G401.6 (cell line): ENCODE measurements around the gene C4A.
"Not testable (repeated sequence)": the region's sequence is repeated elsewhere in the genome, so short reads cannot be mapped to it uniquely, and the experiment has no call there.

Source experiments
- FAIRE-seq: peaks from 2 replicates; lab custom pipeline; 2012; peaks lifted over from hg19 to GRCh38; lab: Jason Lieb, UNC

Gene C4A

DNA sequence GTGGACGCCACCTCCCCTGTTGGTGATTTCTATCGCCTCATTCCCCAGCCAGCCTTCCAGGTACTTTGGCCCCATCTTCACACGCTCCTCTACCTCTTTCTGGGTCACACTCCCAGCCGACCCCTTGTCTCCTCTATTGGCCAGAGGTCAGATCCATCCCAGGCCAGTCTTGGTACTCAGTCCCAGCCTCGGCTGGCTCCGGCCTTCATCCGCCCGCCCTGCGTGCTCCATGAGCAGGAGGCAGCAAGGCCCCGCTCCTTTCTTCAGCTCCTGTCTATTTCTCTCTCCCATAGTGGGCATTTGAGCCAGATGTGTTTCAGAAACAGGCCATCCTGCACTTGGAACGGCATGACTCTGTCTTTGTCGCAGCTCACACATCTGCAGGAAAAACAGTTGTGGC lies 20.2 kb upstream of the C4A start:
- no peak for FAIRE-seq

GRCh38 chr6:31963921-31964320 lies 17.9 kb upstream of the C4A start:
- no peak for FAIRE-seq

GRCh38 chr6:31965700-31966099 lies 16.2 kb upstream of the C4A start:
- no peak for FAIRE-seq

DNA sequence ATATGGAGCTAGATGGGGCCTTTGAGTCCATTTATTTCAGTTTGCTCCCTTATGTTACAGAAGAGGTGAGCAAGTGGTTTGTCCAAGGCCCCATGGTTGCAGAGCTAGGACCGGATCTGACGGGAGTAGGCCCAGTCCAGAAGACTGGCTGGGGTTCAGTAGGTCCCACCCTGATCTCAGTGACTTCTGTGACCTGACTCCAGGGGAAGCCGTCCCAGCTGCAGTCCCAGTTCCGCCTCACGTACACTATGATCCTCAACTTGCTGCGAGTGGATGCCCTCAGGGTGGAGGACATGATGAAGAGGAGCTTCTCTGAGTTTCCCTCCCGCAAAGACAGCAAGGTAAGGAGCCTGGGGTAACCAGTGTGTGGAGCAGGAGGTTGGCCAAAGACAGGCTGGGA lies 15.4 kb upstream of the C4A start:
- no peak for FAIRE-seq

DNA sequence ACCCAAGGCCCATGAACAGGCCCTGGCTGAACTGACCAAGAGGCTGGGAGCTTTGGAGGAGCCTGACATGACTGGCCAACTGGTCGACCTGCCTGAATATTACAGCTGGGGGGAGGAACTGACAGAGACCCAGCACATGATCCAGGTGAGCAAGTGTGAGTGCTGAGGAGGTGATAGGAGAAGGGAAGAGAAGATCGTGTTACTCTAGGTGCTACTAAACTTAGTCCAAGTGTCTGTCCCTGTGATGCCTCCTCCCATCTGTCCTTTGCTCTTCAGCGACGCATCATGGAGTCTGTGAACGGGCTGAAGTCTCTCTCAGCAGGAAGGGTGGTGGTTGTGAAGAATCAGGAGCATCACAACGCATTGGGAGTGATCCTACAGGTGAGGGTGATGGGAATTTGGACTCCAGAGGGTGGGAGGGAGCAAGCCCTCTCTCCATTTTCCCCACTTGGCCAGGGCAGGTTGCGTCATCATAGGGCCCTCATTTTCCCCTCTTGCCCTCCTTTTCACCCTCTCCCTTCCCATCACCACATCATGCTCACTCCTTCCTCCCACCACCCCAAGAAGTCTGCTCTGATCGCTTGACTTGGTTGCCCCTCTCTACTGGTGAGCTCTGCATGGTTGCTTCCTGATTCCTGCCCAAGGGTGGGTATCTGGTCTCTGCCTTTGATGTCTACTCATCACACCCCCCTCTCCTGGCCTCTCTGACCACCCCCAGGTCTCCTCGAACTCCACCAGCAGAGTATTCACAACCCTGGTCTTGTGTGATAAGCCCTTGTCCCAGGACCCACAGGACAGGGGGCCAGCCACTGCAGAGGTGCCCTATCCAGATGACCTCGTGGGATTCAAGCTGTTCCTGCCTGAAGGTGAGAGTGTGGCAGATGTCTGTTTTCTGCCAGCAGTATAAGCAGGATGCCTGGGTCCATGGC lies 14.6 kb upstream of the C4A start:
- FAIRE-seq, result no peak

DNA sequence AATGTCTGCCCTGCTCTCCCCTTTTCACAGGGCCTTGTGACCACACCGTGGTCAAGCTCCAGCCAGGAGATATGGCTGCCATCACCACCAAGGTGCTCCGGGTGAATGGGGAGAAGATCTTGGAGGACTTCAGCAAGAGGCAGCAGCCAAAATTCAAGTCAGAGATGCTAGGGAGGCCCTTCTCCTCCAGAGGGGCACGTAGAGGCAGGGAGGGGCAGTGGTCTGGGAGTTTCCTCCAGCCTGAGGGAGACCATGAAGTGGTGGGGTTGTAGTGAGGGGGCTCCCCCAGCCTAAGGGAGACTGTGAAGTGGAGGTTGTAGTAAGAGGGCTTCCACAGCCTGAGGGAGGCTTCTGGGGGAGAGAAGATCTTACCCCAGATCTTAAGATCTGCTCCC lies 13.9 kb upstream of the C4A start:
- no peak for FAIRE-seq

GRCh38 chr6:31968326-31968725 lies 13.5 kb upstream of the C4A start:
- no peak for FAIRE-seq

DNA sequence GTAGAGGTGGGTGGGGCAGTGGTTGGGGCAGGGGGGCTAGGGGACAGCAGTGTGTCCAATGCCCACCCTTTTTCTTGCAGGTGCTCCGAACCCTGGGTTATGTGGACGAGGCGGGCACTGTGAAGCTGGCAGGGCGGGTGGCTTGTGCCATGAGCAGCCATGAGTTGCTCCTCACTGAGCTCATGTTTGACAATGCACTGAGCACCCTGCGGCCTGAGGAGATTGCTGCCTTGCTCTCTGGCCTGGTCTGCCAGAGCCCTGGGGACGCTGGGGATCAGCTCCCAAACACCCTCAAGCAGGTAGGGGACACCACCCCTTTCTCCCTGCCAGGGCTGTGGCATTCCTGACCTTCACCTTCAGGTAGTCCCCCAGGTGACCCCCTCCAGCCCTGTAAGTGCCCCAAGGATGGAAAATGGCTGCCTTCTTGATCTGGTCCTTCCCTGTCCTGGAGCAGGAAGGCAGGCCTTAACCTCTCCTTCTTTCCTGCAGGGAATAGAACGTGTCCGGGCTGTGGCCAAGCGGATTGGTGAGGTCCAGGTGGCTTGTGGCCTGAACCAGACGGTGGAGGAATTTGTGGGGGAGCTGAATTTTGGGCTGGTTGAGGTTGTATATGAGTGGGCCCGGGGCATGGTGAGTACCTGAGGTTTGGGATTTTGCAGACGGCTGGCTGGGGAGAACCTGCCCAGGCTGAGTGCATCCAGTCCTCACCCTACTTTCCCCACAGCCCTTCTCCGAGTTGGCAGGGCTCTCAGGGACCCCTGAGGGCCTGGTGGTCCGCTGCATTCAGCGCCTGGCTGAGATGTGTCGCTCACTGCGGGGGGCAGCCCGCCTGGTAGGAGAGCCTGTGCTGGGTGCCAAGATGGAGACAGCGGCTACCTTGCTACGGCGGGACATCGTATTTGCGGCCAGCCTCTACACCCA lies 12.8 kb upstream of the C4A start:
- FAIRE-seq, result no peak

GRCh38 chr6:31969712-31970603 lies 11.9 kb upstream of the C4A start:
- no peak for FAIRE-seq

DNA sequence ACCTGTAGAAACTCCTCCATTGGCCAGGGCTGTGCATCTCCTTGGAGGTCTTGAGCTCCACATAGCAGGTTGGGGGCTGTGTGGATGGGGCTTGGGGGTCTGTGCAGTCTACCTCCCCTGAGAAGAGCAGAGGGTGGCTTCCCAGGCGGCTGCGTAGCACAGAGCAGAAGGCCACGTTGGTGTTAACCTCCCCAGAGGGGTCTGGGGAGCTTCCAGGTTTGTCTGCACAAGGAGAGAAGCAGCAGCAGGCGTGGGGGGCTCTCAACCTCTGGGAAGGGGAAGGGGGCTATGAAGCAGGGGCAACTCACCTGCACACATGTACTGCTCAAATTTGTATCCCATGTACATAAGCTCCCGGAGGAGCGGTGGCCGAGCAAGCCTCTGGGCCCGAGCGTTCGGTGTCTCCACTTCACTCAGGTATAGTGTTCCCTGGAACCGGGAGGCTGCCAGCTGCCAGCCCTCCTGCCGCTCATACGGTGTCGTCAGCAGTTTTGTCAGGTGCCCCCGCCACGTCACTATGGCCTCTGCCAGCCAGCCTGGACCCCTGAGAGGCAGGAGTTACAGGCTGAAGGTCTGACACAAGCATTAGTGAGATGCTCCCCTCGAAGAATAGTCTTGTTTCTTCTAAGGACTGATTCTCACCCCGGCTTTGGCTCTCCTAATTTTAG lies 11.1 kb upstream of the C4A start:
- FAIRE-seq, result no peak

DNA sequence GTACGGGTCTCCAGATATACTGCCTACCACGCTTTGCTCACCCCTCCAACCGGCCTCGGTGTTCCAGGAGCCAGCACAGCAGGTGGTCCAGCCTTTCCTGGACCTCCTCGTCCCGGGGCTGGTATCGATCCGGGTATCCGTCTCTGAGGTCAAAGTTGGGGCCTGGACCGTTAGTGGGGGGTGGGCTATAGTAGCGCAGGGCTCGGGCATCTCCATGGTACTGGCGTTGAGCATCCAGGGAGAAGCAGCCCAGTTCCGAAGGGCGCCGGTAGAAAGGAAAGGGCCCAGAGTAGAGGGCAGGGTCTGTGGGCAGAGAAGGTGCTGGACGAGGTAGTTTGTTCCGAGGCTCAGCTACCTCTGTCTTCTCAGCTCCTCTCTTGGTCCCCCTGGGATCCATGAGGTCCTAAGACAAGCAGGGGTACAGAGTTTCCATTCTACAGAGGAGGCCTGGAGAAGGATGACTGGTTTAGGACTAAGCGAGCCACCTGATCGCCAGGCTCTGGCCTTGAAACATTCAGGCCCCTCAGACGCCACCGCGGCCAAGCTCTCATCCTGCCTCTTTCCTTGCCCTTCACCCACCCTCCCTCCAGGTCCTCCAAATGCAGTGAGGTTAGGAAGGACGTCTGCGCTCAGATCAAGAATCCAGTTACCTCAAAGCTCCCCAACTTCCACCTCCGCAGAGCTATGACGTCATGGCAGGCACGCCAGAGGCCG lies 10.4 kb upstream of the C4A start:
- FAIRE-seq, result no peak

GRCh38 chr6:31971993-31972708 lies 9.7 kb upstream of the C4A start, which contains the start of gene DXO:
Gene DXO (minus strand): TSS chr6:31972138. CDS start chr6:31971675, 463 bp downstream.
- FAIRE-seq, result peak; percentile 76

GRCh38 chr6:31972709-31973350 lies 9.0 kb upstream of the C4A start:
- no peak for FAIRE-seq

GRCh38 chr6:31976065-31976464 lies 5.8 kb upstream of the C4A start:
- not testable (repeated sequence) for FAIRE-seq

DNA sequence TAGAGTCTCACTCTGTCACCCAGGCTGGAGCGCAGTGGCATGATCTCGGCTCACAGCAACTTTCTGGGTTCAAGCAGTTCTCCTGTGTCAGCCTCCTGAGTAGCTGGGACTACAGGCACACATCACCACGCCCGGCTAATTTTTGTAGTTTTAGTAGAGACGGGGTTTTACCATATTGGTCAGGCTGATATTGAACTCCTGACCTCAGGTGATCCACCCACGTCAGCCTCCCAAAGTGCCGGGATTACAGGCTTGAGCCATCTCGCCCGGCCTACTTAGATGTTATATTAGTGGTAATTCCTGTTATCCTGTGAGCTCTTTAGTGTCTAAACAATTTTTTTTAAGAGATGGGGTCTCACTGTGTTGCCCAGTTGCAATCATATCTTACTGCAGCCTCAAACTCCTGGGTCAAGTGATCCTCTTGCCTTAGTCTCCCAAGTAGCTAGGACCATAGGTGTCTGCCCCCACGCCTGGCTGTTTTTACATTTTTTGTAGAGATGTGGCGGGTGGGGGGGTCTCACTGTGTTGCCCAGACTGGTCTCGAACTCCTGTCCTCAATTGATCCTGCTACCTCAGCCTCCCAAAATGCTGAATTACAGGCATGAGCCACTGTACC lies 3.9 kb upstream of the C4A start:
- FAIRE-seq, result no peak

DNA sequence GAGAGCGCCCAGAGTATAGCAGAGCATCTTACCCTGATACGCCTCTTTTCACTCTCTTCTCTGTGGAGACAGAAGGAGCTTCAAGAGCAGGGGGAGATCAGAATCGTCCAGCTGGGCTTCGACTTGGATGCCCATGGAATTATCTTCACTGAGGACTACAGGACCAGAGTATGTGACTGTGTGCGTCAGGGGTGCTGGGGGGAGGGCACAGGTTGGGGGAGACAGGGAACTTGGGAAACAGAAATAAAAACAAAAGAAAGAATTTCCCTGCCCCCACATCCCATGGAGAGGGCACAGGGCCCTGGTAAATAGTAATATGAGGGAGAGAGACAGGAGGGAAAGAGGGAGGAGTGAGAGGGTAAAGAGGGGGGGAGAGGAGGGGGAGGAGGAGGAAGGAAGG lies 3.0 kb upstream of the C4A start:
- no peak for FAIRE-seq

GRCh38 chr6:31979238-31979898 lies 2.5 kb upstream of the C4A start:
- no peak for FAIRE-seq

GRCh38 chr6:31980195-31980876 lies 1.5 kb upstream of the C4A start:
- FAIRE-seq, result not testable (repeated sequence)
